ENCODE measurements around the gene BLACAT1.

Gene BLACAT1

GRCh38 chr1:205455581-205456382, at the start of gene BLACAT1:
Gene BLACAT1, minus strand, starts transcription at chr1:205456045.
- in situ Hi-C loops (cut with MboI; ENCODE audit: low sequenced_read_pairs), result no loop called here

DNA sequence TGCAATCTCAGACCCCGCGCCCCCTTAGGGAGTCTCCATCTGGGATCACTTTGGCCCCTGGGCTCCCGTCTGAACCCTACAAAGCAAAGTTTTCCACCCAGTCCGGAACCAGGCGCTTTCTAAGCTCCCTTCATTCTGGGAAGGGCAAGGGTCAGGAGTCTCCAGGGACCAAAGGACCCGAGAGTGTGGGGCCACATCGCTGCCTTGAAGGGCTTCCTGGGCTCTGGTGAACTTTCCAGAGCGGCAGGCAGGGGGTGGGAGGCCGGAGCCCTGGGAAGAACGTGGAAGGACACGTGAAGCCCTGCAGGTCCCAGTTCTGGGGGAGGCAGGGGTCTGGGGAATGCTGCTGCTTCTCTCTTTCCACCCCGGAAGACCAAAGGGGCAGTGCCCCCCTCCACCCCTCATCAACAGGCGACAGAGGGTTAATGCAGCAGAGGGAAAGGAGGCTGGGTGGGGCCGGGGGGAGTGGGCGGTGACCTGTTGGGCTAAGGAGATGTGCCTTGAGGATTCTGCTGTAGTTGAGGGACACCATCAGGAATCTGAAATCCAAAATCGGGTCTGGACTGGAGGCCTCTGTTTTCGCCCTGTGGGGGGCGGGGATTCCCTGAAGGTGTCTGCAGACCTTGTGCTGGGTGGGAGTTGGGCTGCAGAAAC, 49.4 kb upstream of the BLACAT1 start:
- in situ Hi-C loops (cut with MboI; ENCODE audit: low sequenced_read_pairs), result no loop called here

- in situ Hi-C loops (cut with MboI; ENCODE audit: low sequenced_read_pairs), result no loop called here
Observed at GRCh38 chr1:205504311-205505075, 48.6 kb upstream of the BLACAT1 start, which contains the start of gene CDK18. Gene CDK18, plus strand, starts transcription at chr1:205504669. Its CDS starts 18,499 bp downstream, at chr1:205523168.

DNA sequence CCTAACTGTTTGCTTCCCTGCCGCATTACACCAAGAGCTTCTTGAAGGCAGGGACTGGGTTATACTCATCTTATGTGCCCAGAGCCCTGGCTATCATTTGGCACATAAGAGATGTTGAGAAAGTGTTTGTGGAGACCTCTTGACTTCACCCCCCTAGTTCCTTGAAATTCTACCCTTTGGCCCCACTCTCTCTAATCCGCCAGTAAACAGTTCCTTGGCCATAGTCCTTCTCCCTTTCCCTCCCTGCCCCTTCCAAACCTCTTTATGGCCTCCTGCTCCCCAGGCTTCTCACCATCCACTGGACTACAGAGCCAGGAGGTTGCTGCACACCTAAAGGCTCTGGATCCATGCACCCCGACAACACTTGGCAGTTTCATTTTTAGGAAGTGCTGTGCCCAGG, 47.1 kb upstream of the BLACAT1 start:
- in situ Hi-C loops (cut with MboI; ENCODE audit: low sequenced_read_pairs), result no loop called here

- in situ Hi-C loops (cut with MboI; ENCODE audit: low sequenced_read_pairs), result no loop called here
Observed at GRCh38 chr1:205502111-205502810, 46.4 kb upstream of the BLACAT1 start.

- in situ Hi-C loops (cut with MboI; ENCODE audit: low sequenced_read_pairs), result no loop called here
Observed at GRCh38 chr1:205500240-205501233, 44.7 kb upstream of the BLACAT1 start.

DNA sequence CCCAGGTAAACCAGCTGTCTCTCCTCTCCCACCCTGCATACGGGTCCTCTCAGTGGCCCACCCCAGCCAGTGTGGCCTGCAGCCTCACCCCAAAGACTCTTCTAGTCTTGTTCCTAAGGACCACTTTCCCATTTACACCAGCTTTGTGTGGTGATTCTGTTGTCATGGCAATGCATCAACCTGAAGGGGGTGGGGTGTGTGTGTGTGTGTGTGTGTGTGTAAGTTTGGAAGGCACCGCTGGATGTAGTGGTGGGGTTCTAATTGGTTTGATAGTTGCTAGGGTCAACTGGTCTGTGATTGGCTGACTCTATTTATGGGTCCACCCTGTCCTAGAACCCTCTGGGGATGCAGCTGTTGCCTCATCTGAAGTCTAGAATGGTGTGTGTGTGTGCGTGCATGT, 43.9 kb upstream of the BLACAT1 start:
- in situ Hi-C loops (cut with MboI; ENCODE audit: low sequenced_read_pairs), result no loop called here

- in situ Hi-C loops (cut with MboI; ENCODE audit: low sequenced_read_pairs), result no loop called here
Observed at GRCh38 chr1:205497351-205497750, 41.5 kb upstream of the BLACAT1 start.

- in situ Hi-C loops (cut with MboI; ENCODE audit: low sequenced_read_pairs), result no loop called here
Observed at GRCh38 chr1:205496661-205497060, 40.8 kb upstream of the BLACAT1 start.

DNA sequence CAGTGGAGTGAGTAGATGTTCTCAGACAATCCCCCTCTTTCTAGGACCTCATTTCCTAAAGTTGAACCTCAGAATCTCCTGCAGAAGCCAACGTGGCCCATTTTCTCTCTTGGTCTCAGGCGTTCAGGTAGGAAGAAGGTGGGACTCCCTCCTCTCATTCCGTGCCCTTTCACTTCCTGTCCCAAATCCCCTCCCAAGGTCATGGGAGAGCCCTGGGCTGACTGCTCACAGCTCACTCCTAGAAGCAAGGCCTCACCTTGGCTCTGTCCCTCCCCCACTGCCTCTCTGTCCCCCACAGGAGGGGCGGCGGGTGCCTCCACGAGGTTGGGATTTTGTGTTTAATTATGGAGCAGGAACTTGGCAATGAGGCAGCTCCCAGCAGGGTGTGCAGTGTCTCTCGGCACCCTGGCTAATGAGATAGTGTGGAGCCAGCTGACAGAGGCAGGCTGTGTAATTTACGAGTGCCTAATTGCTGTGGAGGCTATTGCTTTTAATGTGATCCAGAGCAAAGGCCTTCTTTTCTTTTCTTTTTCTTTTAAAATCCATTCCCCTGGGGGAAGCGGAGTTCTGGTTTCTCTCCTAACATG, 39.5 kb upstream of the BLACAT1 start:
- in situ Hi-C loops (cut with MboI; ENCODE audit: low sequenced_read_pairs), result no loop called here

DNA sequence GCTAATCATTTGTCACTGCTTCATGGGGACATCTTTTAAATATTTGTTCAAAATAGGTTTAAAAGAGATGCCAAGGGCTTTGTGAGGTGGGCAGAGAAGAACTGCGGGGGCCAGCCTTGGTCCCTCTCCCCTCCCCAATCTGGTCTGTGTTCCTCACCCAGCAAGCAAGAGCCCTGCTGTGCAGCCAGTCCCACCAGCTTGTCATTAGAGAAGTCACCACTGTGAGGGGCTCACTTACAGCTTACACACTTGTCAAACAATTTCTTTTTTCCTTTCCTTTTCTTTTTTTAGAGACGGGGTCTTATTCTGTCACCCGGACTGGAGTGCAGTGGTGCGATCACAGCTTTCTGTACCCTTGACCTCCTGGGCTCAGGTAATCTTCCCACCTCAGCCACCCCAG, 38.3 kb upstream of the BLACAT1 start:
- in situ Hi-C loops (cut with MboI; ENCODE audit: low sequenced_read_pairs), result no loop called here

DNA sequence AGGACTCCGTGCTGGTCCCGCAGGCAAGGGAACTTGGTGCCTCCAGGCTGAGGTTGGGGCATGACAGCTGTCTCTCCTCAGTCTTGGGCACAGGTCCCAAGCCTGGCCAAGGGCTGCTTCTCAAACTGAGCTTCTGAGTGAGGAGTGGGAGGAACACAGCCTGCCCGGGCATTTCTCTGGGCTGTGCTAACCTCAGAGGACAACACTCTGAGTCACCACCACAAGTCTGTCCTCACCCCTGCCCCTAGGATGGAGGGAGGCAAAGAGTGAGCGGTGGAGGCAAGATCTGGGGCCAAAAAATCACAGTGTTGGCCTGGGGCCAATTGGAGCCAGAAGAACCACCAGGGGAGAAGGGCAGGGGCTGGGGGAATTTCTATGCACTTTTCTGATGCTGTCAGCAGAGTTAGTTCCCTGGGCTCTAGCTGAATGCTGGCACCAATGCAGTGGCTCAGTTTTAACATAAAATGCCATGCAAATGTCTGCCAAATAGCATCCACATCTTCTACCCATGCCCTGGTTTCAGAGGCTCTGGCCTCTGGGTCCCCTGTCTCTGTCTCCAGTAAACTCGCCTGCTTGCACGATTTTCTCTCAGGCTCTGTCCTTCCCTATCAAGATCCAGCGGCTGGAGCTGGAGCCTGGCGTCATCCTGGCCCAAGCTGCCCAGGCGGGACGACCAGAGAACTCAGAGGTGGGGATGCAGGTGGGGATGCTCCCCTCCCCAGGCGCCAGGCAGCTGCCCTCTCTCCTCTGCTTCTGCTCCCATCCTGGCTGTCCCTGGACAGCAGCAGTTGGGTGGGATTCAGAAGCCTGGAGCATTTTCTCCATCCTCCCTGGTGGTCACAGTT, 37.6 kb upstream of the BLACAT1 start:
- in situ Hi-C loops (cut with MboI; ENCODE audit: low sequenced_read_pairs), result no loop called here

- in situ Hi-C loops (cut with MboI; ENCODE audit: low sequenced_read_pairs), result no loop called here
Observed at GRCh38 chr1:205492774-205493173, 36.9 kb upstream of the BLACAT1 start.

DNA sequence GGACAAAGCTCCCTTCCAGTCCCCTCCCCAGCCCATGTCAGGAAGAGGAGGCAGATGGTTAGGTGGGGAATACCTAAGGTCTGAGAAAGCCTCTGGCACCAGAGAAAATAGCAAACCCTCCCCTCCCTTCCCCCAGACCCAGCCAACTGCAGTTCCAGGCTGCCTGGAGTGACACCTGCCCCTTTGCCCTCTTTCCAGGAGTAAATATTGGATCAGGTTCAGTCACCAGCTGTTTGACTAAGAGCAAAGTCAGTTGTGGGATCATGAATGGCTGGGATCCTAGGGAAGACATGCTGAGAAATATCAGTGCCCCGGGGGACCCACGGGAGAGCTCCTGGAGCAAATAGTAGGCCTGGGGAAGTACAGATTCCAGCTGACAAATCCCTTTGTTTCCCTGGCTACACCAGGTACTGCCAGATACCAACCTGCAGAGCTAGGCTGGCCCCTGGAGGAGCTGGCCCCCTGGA, 36.4 kb upstream of the BLACAT1 start:
- in situ Hi-C loops (cut with MboI; ENCODE audit: low sequenced_read_pairs), result no loop called here

GRCh38 chr1:205491794-205492193, 35.9 kb upstream of the BLACAT1 start:
- in situ Hi-C loops (cut with MboI; ENCODE audit: low sequenced_read_pairs), result no loop called here

DNA sequence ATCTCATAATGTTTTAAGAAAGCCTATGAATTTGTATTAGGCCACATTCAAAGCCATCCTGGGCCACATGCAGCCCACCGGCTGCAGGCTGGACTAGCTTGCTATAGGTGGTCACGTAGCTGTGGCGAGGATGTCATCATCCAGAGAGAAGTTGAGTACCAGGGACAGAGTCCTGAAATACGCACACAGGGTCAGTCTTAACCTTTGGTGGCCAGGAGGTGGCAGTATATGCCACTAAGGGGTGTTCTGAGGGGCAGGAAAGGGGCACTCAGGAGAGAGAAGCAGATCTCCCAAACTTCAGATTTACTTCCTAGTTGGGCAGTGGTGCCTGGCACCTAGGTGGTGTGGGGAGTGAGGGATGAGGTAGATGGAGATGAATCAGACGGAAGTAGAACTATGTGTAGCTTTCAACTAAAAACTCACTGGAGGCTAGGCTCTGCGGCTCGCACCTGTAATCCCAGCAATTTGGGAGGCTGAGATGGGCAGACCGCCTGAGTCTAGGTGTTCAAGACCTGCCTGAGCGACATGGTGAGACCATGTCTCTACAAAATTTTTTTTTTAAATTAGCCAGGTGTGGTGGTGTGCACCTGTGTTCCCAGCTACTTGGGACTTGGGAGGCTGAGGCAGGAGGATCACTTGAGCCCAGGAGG, 32.4 kb upstream of the BLACAT1 start:
- in situ Hi-C loops (cut with MboI; ENCODE audit: low sequenced_read_pairs), result no loop called here

- in situ Hi-C loops (cut with MboI; ENCODE audit: low sequenced_read_pairs), result no loop called here
Observed at GRCh38 chr1:205486258-205486657, 30.4 kb upstream of the BLACAT1 start.

Measured in HL-60/S4 treated with retinoic acid at 250 ng/mL for 4 days and 3 days (cell line).